MM.1S (cell line): ENCODE results near the gene TGFBR3.

Experiments
- DNase-seq: peaks from one replicate; pipeline ENCODE4 v3.0.0-alpha.2; 2015
- H2AFZ ChIP-seq: fragments of 300-600 bp; sonication (generic); 2 replicates; pipeline ENCODE4 v1.6.0; 2016; ENCODE audit warnings: antibody characterized with exemption, low read length
- H3F3A ChIP-seq: fragments of 300-600 bp; sonication (generic); 2 replicates; pipeline ENCODE4 v1.6.1; 2016; ENCODE audit warnings: mild to moderate bottlenecking, antibody characterized with exemption, low read length, moderate library complexity, mixed read lengths; ENCODE audit not compliant: insufficient read depth
- H3K27ac ChIP-seq: fragments of 300-600 bp; sonication (generic); 2 replicates; pipeline ENCODE4 v1.5.1; 2016; ENCODE audit warnings: mild to moderate bottlenecking, low read length
- H3K27me3 ChIP-seq: fragments of 300-600 bp; sonication (generic); replicated peaks from 2 replicates; pipeline ENCODE4 v1.6.0; 2016; ENCODE audit warnings: low read length; ENCODE audit not compliant: insufficient read depth
- H3K36me3 ChIP-seq: fragments of 300-600 bp; sonication (generic); replicated peaks from 2 replicates; pipeline ENCODE4 v1.6.1; 2016; ENCODE audit warnings: mild to moderate bottlenecking, low read length, mixed read lengths; ENCODE audit not compliant: insufficient read depth
- H3K4me1 ChIP-seq: fragments of 300-600 bp; sonication (generic); 2 replicates; pipeline ENCODE4 v1.6.1; 2016; ENCODE audit warnings: low read length, mixed read lengths
- H3K4me2 ChIP-seq: fragments of 300-600 bp; sonication (generic); 2 replicates; pipeline ENCODE4 v1.6.0; 2016; ENCODE audit warnings: low read depth, low read length
- H3K4me3 ChIP-seq: fragments of 300-600 bp; sonication (generic); 2 replicates; pipeline ENCODE4 v1.5.1; 2016; ENCODE audit warnings: low read length, mixed read lengths
- H3K79me2 ChIP-seq: fragments of 300-600 bp; sonication (generic); 2 replicates; pipeline ENCODE4 v1.6.1; 2016; ENCODE audit warnings: mixed run types, low read length, mixed read lengths
- H3K9ac ChIP-seq: fragments of 300-600 bp; sonication (generic); 2 replicates; pipeline ENCODE4 v1.6.1; 2016; ENCODE audit warnings: low read length, mixed read lengths
- H3K9me2 ChIP-seq: fragments of 300-600 bp; sonication (generic); replicated peaks from 2 replicates; pipeline ENCODE4 v1.6.1; 2016; ENCODE audit warnings: mild to moderate bottlenecking, low read length, mixed read lengths; ENCODE audit not compliant: insufficient read depth
- H3K9me3 ChIP-seq: fragments of 300-600 bp; sonication (generic); replicated peaks from 2 replicates; pipeline ENCODE4 v1.6.1; 2016; ENCODE audit warnings: mild to moderate bottlenecking, low read length, mixed read lengths; ENCODE audit not compliant: insufficient read depth
- H4K20me1 ChIP-seq: fragments of 300-600 bp; sonication (generic); 2 replicates; pipeline ENCODE4 v1.6.1; 2016; ENCODE audit warnings: mild to moderate bottlenecking, low read length, moderate library complexity, mixed read lengths; ENCODE audit not compliant: insufficient read depth
- CTCF ChIP-seq: fragments of 300-600 bp; sonication (generic); IDR thresholded peaks from 2 replicates; pipeline ENCODE4 v1.5.1; 2016; ENCODE audit warnings: antibody characterized with exemption, low read length, mixed read lengths
- EZH2 ChIP-seq: fragments of 300-600 bp; sonication (generic); optimal IDR thresholded peaks from 2 replicates; pipeline ENCODE3; 2017; ENCODE audit warnings: low read depth, mild to moderate bottlenecking, antibody characterized with exemption, low read length, mixed read lengths
- EZH2phosphoT487 ChIP-seq: fragments of 300-600 bp; sonication (generic); IDR thresholded peaks from 2 replicates; pipeline ENCODE4 v1.6.1; 2018; ENCODE audit warnings: antibody characterized with exemption, low read length

Gene TGFBR3

GRCh38 chr1:91704746-91705145, 181.2 kb downstream of the TGFBR3 start:
- H3K27ac ChIP-seq: no peak overlapping the region
- H3K4me3 ChIP-seq: no peak overlapping the region
- no peaks in the 10 kb centered on the region for H3K36me3 ChIP-seq
- no peaks in the 10 kb centered on the region for H4K20me1 ChIP-seq
- H3K27me3 ChIP-seq: no peaks in the 10 kb centered on the region
- H2AFZ ChIP-seq: no peak overlapping the region
- TF ChIP-seq EZH2phosphoT487 (no peak), CTCF (no peak), EZH2 (no peak)
- no peaks in the 10 kb centered on the region for H3K9me3 ChIP-seq
- H3K9me2 ChIP-seq: no peaks in the 10 kb centered on the region
- no peak overlapping the region for H3K9ac ChIP-seq
- H3F3A ChIP-seq: no peaks in the 10 kb centered on the region
- H3K4me1 ChIP-seq: no peaks in the 10 kb centered on the region
- H3K4me2 ChIP-seq: no peak overlapping the region
- no peak for DNase-seq
- no peaks in the 10 kb centered on the region for H3K79me2 ChIP-seq

DNA sequence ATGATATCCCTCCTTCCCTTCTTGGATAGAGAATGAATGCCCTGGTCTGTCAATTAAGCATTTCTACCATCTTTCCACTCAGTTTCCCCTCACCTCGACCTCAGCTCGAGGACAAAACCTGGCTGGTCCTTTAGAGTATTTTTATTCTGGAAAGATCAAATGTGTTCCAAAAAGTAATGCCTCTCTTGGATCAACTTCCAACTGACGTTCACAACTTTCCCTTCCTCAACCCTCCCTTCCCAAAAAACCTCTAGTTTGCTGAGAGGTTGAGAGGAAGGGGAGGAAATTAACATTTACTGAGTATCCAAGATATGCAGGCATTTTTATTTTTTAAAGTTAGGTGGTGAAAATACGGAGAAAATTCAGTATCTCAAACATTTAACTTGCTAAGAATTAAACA, 182.9 kb downstream of the TGFBR3 start:
- TF ChIP-seq CTCF (no peak), EZH2phosphoT487 (no peak), EZH2 (no peak)

DNA sequence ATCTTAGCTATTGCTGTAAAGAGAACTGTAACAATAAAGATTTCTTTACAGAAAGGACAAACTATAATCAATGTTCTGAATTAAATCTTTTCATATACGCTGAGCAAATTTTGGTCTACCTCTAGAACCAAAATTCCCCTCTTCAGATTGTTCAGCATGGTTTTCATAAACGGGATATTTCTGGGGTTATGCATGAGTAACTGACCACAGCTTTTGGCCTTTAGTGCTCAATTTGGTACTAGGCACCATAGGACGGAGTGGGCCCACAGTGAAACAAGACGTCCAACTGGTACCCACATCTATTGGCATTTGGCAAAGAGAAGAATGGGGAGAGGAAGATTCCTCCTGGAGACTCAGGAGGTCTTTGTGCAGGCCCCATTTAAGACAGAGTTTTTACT, 184.5 kb downstream of the TGFBR3 start:
- H3K9me2 ChIP-seq: no peaks in the 10 kb centered on the region
- no peaks in the 10 kb centered on the region for H4K20me1 ChIP-seq
- H3F3A ChIP-seq: no peaks in the 10 kb centered on the region
- TF ChIP-seq EZH2 (no peak), EZH2phosphoT487 (no peak), CTCF (no peak)
- H3K4me1 ChIP-seq: no peaks in the 10 kb centered on the region
- no peaks in the 10 kb centered on the region for H3K36me3 ChIP-seq
- H3K4me2 ChIP-seq: no peak overlapping the region
- no peaks in the 10 kb centered on the region for H3K79me2 ChIP-seq
- H2AFZ ChIP-seq: no peak overlapping the region
- H3K9ac ChIP-seq: no peak overlapping the region
- no peak for DNase-seq
- no peaks in the 10 kb centered on the region for H3K9me3 ChIP-seq
- no peaks in the 10 kb centered on the region for H3K27me3 ChIP-seq
- H3K4me3 ChIP-seq: no peak overlapping the region
- H3K27ac ChIP-seq: no peak overlapping the region

More for the DNA sequence above, 182.9 kb downstream of the TGFBR3 start:
- Histone ChIP-seq H3K4me1 (no peaks in the 10 kb centered on the region), H3K27ac (no peak overlapping the region), H3F3A (no peaks in the 10 kb centered on the region), H3K27me3 (no peaks in the 10 kb centered on the region), H3K9ac (no peak overlapping the region), H3K9me2 (no peaks in the 10 kb centered on the region), H4K20me1 (no peaks in the 10 kb centered on the region), H2AFZ (no peak overlapping the region), H3K4me2 (no peak overlapping the region), H3K36me3 (no peaks in the 10 kb centered on the region), H3K4me3 (no peak overlapping the region), H3K79me2 (no peaks in the 10 kb centered on the region), H3K9me3 (no peaks in the 10 kb centered on the region)
- DNase-seq: no peak
